Trophoblast cell (in vitro differentiated cells and primary cell): Measurements from ENCODE around the gene SAMD3.

Experiments used
- DNase-seq, 2 donors: peaks; one replicate each; pipeline ENCODE4 v3.0.0-alpha.2; 2016
- H2AFZ ChIP-seq: 2 replicates; pipeline ENCODE4 v1.6.1; 2013; ENCODE audit warnings: low read length, moderate library complexity, mild to moderate bottlenecking; ENCODE audit not compliant: insufficient read depth, poor library complexity
- H2AK5ac ChIP-seq: 2 replicates; pipeline ENCODE4 v1.6.1; 2013; ENCODE audit warnings: mild to moderate bottlenecking, low read length
- H2BK120ac ChIP-seq: 2 replicates; pipeline ENCODE4 v1.6.1; 2013; ENCODE audit warnings: low read length, mild to moderate bottlenecking, moderate library complexity; ENCODE audit not compliant: insufficient read depth, poor library complexity
- H2BK12ac ChIP-seq: 2 replicates; pipeline ENCODE4 v1.6.1; 2013; ENCODE audit warnings: mild to moderate bottlenecking, low read length, moderate library complexity
- H2BK5ac ChIP-seq: 2 replicates; pipeline ENCODE4 v1.6.1; 2013; ENCODE audit warnings: low read length, low read depth, moderate library complexity, mild to moderate bottlenecking; ENCODE audit not compliant: poor library complexity
- H3K14ac ChIP-seq: 2 replicates; pipeline ENCODE4 v1.6.1; 2013; ENCODE audit warnings: mild to moderate bottlenecking, low read length
- H3K18ac ChIP-seq: 2 replicates; pipeline ENCODE4 v1.6.1; 2013; ENCODE audit warnings: mild to moderate bottlenecking, low read length
- H3K23ac ChIP-seq: 2 replicates; pipeline ENCODE4 v1.6.1; 2013; ENCODE audit warnings: low read length
- H3K27ac ChIP-seq: 2 replicates; pipeline ENCODE4 v1.5.1; 2013; ENCODE audit warnings: low read depth, mild to moderate bottlenecking, inconsistent platforms, low read length, moderate library complexity
- H3K27me3 ChIP-seq: 2 replicates; pipeline ENCODE4 v1.6.1; 2013; ENCODE audit warnings: inconsistent platforms, mild to moderate bottlenecking, low read length, moderate library complexity; ENCODE audit not compliant: insufficient read depth
- H3K36me3 ChIP-seq, 2 experiments: 1 replicate in 1 of 2; 2 replicates in 1 of 2; pipeline ENCODE4 v1.6.1; 2013; ENCODE audit warnings: low read length in 2 of 2, mild to moderate bottlenecking in 2 of 2, moderate library complexity in 1 of 2; ENCODE audit not compliant: insufficient read depth in 2 of 2, control insufficient read depth in 1 of 2
- H3K4ac ChIP-seq: 2 replicates; pipeline ENCODE4 v1.6.1; 2013; ENCODE audit warnings: low read depth, mild to moderate bottlenecking, low read length, moderate library complexity
- H3K4me1 ChIP-seq, 2 experiments: 1 replicate in 1 of 2; 2 replicates in 1 of 2; pipeline ENCODE4 v1.6.1; 2013; ENCODE audit warnings: low read length in 2 of 2, mild to moderate bottlenecking in 2 of 2, moderate library complexity in 1 of 2; ENCODE audit not compliant: insufficient read depth in 2 of 2, control insufficient read depth in 1 of 2
- H3K4me2 ChIP-seq: 2 replicates; pipeline ENCODE4 v1.6.1; 2013; ENCODE audit warnings: inconsistent platforms, mild to moderate bottlenecking, low read length, moderate library complexity
- H3K4me3 ChIP-seq: 2 replicates; pipeline ENCODE4 v1.5.1; 2013; ENCODE audit warnings: mild to moderate bottlenecking, low read depth, low read length, inconsistent platforms
- H3K79me1 ChIP-seq: one replicate; pipeline ENCODE4 v1.6.1; 2013; ENCODE audit warnings: low read length
- H3K79me2 ChIP-seq: 2 replicates; pipeline ENCODE4 v1.6.1; 2013; ENCODE audit warnings: low read length, mild to moderate bottlenecking; ENCODE audit not compliant: control insufficient read depth, insufficient read depth, poor library complexity
- H3K9ac ChIP-seq: 2 replicates; pipeline ENCODE4 v1.6.1; 2013; ENCODE audit warnings: mild to moderate bottlenecking, low read length
- H3K9me3 ChIP-seq: 2 replicates; pipeline ENCODE4 v1.6.1; 2013; ENCODE audit warnings: low read depth, mild to moderate bottlenecking, control low read depth, inconsistent platforms, low read length; ENCODE audit not compliant: insufficient read depth
- H4K12ac ChIP-seq: 2 replicates; pipeline ENCODE4 v1.6.1; 2013; ENCODE audit warnings: low read depth, mild to moderate bottlenecking, low read length, moderate library complexity
- H4K8ac ChIP-seq: 2 replicates; pipeline ENCODE4 v1.6.1; 2013; ENCODE audit warnings: low read depth, mild to moderate bottlenecking, low read length, moderate library complexity
- H4K91ac ChIP-seq: one replicate; pipeline ENCODE4 v1.6.1; 2013; ENCODE audit warnings: low read depth, mild to moderate bottlenecking, low read length, moderate library complexity
- WGBS: extraction: QIAGEN DNeasy Blood & Tissue Kit; methylation state at CpG from one replicate; pipeline ENCODE4 v1.1.7; 2013; ENCODE audit warnings: missing lambda C conversion rate; ENCODE audit not compliant: insufficient read length, insufficient coverage; ENCODE audit errors: extremely low coverage; 5-methylcytosine and 5-hydroxymethylcytosine counted together

The SAMD3 gene

DNA sequence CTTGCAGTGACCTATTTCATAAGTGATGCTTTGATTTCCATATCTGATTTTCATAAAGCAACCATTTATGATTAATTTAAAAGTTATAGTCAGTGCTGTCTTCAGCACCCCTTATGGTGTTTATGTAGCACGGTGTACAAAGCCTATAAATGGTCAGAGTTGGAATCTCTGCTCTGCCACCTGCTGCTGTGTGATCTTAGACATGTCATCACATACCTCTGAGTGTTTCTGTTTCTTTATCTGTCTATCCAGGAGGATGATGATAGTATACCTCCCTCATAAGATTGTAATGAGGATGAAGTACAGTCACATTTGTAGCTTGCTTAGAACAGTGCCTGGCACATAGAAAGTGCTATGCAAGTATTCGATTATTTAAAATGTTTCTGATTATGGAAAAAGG is 100.5 kb downstream of the SAMD3 start:
- no peak overlapping the region for H4K12ac ChIP-seq

DNA sequence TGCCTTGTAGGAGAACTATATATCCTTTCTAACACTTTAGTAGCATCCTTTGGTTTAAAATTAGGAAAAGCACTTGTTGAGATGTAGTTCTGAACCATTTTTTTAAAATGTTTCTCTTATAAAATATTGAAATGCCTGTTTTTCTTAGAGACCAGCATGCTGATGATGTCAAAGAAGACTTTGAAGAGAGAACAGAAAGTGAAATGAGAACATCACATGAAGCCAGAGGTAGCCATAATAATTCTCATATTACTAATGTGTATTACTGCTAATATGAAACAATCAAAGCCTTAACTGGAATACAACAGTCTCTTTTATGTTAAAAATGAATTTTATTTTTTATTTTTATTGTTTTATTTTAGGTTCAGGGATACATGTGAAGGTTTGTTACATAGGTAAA is 102.0 kb downstream of the SAMD3 start:
- H3K36me3 ChIP-seq = peaks cover 0 to 2% of the 10 kb centered on the region in 2 experiments
- H3K23ac ChIP-seq = no peak overlapping the region
- no peak overlapping the region for H2BK12ac ChIP-seq
- H2BK120ac ChIP-seq = no peak overlapping the region
- H3K4me2 ChIP-seq = no peak overlapping the region
- H3K14ac ChIP-seq = no peak overlapping the region
- H3K4ac ChIP-seq = no peak overlapping the region
- H3K9ac ChIP-seq = no peak overlapping the region
- H4K8ac ChIP-seq = no peak overlapping the region
- H2AK5ac ChIP-seq = no peak overlapping the region
- no peak overlapping the region for H4K12ac ChIP-seq
- no peaks in the 10 kb centered on the region for H3K27me3 ChIP-seq
- DNase-seq = no peak
- H3K79me2 ChIP-seq = no peaks in the 10 kb centered on the region
- no peaks in the 10 kb centered on the region for H3K79me1 ChIP-seq
- H3K9me3 ChIP-seq = no peaks in the 10 kb centered on the region
- no peak overlapping the region for H3K27ac ChIP-seq
- H2BK5ac ChIP-seq = no peak overlapping the region
- H3K18ac ChIP-seq = no peak overlapping the region
- H3K4me1 ChIP-seq = no peaks in the 10 kb centered on the region
- no peak overlapping the region for H2AFZ ChIP-seq
- H3K4me3 ChIP-seq = no peak overlapping the region
- no peak overlapping the region for H4K91ac ChIP-seq

More for the DNA sequence above, 100.5 kb downstream of the SAMD3 start:
- H3K4me2 ChIP-seq = no peak overlapping the region
- H2BK12ac ChIP-seq = no peak overlapping the region
- H3K4me3 ChIP-seq = no peak overlapping the region
- no peak overlapping the region for H3K14ac ChIP-seq
- DNase-seq = no peak
- H2AK5ac ChIP-seq = no peak overlapping the region
- no peak overlapping the region for H4K91ac ChIP-seq
- H3K27me3 ChIP-seq = no peaks in the 10 kb centered on the region
- no peaks in the 10 kb centered on the region for H3K4me1 ChIP-seq
- no peak overlapping the region for H4K8ac ChIP-seq
- no CpG with 5 or more reads among the region's 2 CpGs for WGBS
- no peak overlapping the region for H3K23ac ChIP-seq
- H3K27ac ChIP-seq = no peak overlapping the region
- no peak overlapping the region for H3K9ac ChIP-seq
- H2BK120ac ChIP-seq = no peak overlapping the region
- no peak overlapping the region for H3K18ac ChIP-seq
- no peak overlapping the region for H2AFZ ChIP-seq
- no peaks in the 10 kb centered on the region for H3K79me2 ChIP-seq
- H3K79me1 ChIP-seq = no peaks in the 10 kb centered on the region
- peaks cover 0 to 2% of the 10 kb centered on the region in 2 experiments for H3K36me3 ChIP-seq
- no peak overlapping the region for H3K4ac ChIP-seq
- no peaks in the 10 kb centered on the region for H3K9me3 ChIP-seq
- no peak overlapping the region for H2BK5ac ChIP-seq

DNA sequence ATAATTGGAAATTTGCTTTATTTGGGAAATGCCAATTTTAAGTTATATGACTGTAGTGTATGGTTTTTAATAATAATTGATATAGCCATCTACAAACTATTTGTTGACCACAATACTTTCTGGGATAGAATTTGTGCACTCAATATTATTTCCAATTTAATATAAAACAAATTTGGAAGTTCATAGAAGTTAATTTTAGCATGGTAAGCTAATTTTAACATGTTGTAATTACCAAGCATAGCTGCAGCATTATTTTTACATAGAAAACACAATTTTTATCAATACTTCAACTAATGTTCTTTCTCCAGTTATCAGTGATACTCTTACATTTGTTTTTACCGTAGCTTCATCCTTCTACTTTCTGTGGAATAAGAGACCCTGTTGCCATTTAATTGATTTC is 103.5 kb downstream of the SAMD3 start:
- WGBS = no CpG with 5 or more reads among the region's 1 CpG

DNA sequence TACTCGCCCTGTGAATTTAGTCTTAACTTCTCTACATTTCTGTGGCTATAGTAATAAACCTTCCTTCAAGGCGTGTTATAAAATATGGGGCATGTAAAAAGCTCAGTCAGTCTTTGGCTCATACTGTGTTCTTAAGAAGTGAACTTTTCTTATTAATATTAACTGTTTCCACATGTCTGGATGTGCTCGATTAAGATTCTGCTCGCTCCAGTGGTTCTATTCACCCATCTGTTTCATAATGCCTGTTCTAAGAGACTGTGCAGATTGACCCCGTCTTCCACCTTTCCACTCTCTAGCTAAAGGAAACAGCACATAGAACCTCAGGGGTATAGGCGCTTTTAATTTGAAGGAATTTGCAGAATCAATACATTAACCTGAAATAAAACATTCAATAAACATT is 104.5 kb downstream of the SAMD3 start:
- Histone ChIP-seq H3K18ac (no peak overlapping the region), H3K27me3 (no peaks in the 10 kb centered on the region), H3K4me3 (no peak overlapping the region)

More for the DNA sequence above, 103.5 kb downstream of the SAMD3 start:
- Histone ChIP-seq H3K4me2 (no peak overlapping the region), H3K23ac (no peak overlapping the region), H2BK12ac (no peak overlapping the region), H3K36me3 (no peaks in the 10 kb centered on the region), H3K14ac (no peak overlapping the region), H2AK5ac (no peak overlapping the region), H4K12ac (no peak overlapping the region), H3K9ac (no peak overlapping the region), H3K79me2 (no peaks in the 10 kb centered on the region), H3K18ac (no peak overlapping the region), H4K8ac (no peak overlapping the region), H3K79me1 (no peaks in the 10 kb centered on the region), H3K4ac (no peak overlapping the region), H3K9me3 (no peaks in the 10 kb centered on the region), H4K91ac (no peak overlapping the region), H2AFZ (no peak overlapping the region), H3K4me3 (no peak overlapping the region), H3K4me1 (no peaks in the 10 kb centered on the region), H2BK120ac (no peak overlapping the region), H3K27me3 (no peaks in the 10 kb centered on the region), H2BK5ac (no peak overlapping the region), H3K27ac (no peak overlapping the region)
- no peak for DNase-seq

More for the DNA sequence above, 104.5 kb downstream of the SAMD3 start:
- no peaks in the 10 kb centered on the region for H3K79me2 ChIP-seq
- H4K8ac ChIP-seq = no peak overlapping the region
- H3K4me1 ChIP-seq = no peaks in the 10 kb centered on the region
- no peak overlapping the region for H3K14ac ChIP-seq
- H3K4ac ChIP-seq = no peak overlapping the region
- H3K9ac ChIP-seq = no peak overlapping the region
- no peak overlapping the region for H2BK12ac ChIP-seq
- H4K12ac ChIP-seq = no peak overlapping the region
- no peak overlapping the region for H2BK120ac ChIP-seq
- DNase-seq = no peak
- no peak overlapping the region for H2AK5ac ChIP-seq
- no peak overlapping the region for H2BK5ac ChIP-seq
- H3K4me2 ChIP-seq = no peak overlapping the region
- WGBS = no CpG with 5 or more reads among the region's 6 CpGs
- H3K27ac ChIP-seq = no peak overlapping the region
- no peak overlapping the region for H4K91ac ChIP-seq
- no peaks in the 10 kb centered on the region for H3K36me3 ChIP-seq
- no peak overlapping the region for H3K23ac ChIP-seq
- H2AFZ ChIP-seq = no peak overlapping the region
- no peaks in the 10 kb centered on the region for H3K9me3 ChIP-seq
- no peaks in the 10 kb centered on the region for H3K79me1 ChIP-seq
